ENCODE data around the gene TUBG1. TPM values are rescaled to one million over a fixed set of nuclear protein-coding genes. Genes with fewer than 3 reads are reported as not detected.

The TUBG1 gene
- polyA plus RNA-seq, 1 experiment, result 28.4 TPM

DNA sequence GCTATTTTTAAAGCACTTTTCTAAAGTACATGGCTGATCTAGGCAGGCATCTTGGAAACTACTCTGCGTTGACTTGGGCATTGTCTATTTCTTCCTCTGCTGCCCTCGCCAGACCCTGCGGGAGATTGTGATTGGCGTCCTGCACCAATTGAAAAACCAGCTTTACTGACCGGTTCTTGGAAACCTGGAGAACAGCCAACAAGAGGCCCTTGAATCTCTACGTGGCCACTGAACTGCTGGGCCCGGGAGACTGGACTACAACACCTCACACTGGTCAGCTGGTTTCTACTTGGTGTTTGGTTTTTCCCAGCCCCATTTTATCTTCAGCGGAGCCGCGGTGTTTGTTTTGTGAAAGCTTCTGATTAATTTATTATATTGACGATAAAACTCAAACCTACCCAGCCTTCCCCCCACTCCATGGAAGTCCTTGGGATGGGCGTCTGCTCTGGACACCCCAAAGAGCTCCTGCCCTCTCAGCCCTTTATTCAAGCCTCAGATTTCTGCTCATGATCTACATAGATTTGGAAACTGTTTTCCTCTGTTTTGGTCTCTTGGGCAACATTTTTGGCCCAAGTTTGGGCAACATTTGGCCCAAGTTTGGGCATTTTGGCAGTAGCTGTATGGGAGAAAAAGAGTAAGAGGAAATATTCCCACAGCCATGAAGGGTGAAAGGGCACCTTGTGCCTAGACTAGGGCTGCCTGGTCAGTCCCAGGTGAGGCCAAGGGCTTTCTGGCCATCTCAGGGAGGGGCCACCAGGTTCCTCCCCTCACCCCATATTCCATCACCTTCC lies 37.9 kb upstream of the TUBG1 start:
- CTCF ChIA-PET, result no interaction called here

DNA sequence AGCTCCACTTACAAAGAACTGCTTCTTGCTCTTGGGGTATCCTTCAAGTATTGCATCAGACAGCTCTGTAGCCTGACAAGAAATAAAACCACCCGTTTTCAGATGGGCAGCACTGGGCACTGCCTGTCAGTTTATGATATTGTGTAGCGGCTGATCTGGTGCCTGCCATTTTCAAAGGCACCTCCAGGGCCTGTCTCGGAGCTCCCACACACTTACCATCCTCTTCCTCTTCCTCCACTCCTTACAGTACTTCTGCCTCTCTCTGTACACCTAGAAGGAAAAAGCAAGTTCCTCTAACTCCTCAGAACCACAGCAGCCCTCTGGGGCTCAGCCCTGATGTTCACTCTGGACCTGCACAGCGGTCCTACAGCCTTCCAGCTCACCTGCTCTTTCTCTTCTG lies 36.4 kb upstream of the TUBG1 start:
- DNase-seq (ENCODE audit: low read depth, low spot score), result no peak
- no peaks in the 10 kb centered on the region for H3K9me3 ChIP-seq (ENCODE audit: control insufficient read depth, insufficient read depth, low read length)
- TF ChIP-seq, protein P1, sequence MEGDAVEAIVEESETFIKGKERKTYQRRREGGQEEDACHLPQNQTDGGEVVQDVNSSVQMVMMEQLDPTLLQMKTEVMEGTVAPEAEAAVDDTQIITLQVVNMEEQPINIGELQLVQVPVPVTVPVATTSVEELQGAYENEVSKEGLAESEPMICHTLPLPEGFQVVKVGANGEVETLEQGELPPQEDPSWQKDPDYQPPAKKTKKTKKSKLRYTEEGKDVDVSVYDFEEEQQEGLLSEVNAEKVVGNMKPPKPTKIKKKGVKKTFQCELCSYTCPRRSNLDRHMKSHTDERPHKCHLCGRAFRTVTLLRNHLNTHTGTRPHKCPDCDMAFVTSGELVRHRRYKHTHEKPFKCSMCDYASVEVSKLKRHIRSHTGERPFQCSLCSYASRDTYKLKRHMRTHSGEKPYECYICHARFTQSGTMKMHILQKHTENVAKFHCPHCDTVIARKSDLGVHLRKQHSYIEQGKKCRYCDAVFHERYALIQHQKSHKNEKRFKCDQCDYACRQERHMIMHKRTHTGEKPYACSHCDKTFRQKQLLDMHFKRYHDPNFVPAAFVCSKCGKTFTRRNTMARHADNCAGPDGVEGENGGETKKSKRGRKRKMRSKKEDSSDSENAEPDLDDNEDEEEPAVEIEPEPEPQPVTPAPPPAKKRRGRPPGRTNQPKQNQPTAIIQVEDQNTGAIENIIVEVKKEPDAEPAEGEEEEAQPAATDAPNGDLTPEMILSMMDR (IDR thresholded peaks at IDR 0.05; ENCODE audit: low read depth, low read length), result no peak
- CTCF ChIA-PET, result no interaction called here
- H3K4me3 ChIP-seq (ENCODE audit: low read depth, low read length), result no peak overlapping the region
- no peak overlapping the region for H3K27ac ChIP-seq (ENCODE audit: low read depth, low read length)
- H3K27me3 ChIP-seq (ENCODE audit: control insufficient read depth, insufficient read depth, low read length), result no peaks in the 10 kb centered on the region
- POLR2A ChIA-PET, result no interaction called here

More for the DNA sequence above, 37.9 kb upstream of the TUBG1 start:
- Histone ChIP-seq H3K9me3 (ENCODE audit: control insufficient read depth, insufficient read depth, low read length) (peaks cover 5% of the 10 kb centered on the region; the same call in 1 of the 2 replicates), H3K27me3 (ENCODE audit: control insufficient read depth, insufficient read depth, low read length) (no peaks in the 10 kb centered on the region), H3K27ac (ENCODE audit: low read depth, low read length) (no peak overlapping the region), H3K4me3 (ENCODE audit: low read depth, low read length) (no peak overlapping the region)
- POLR2A ChIA-PET, result interaction anchor here (0.6 kb wide), 1 partner anchor 25 kb away, joined by 5 read pairs; no protein-coding TSS in a partner anchor
- TF ChIP-seq, protein P1 (IDR thresholded peaks at IDR 0.05; ENCODE audit: low read depth, low read length), result no peak
- no peak for DNase-seq (ENCODE audit: low read depth, low spot score)

DNA sequence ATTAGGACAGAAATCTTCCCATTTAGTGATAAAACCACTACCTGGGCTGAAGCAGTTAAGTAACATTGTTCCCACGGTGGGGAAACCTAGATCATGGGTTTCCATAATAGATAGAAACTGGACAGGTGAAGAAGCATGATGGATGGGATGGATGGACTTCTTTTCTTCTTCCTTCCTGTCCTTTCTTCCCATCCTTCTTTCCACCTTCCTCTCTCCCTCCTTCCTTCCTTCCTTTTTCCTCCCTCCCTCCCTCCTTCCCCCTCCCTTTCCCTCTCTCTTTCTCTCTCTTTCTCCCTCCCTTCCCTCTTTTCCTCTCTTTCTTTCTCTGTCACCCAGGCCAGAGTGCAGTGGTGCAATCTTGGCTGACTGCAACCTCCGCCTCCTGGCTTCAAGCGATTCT lies 35.0 kb upstream of the TUBG1 start:
- CTCF ChIA-PET, result no interaction called here
- POLR2A ChIA-PET, result no interaction called here
- DNase-seq (ENCODE audit: low read depth, low spot score), result no peak
- TF ChIP-seq, protein P1 (IDR thresholded peaks at IDR 0.05; ENCODE audit: low read depth, low read length), result no peak
- H3K27ac ChIP-seq (ENCODE audit: low read depth, low read length), result no peak overlapping the region
- no peaks in the 10 kb centered on the region for H3K27me3 ChIP-seq (ENCODE audit: control insufficient read depth, insufficient read depth, low read length)
- H3K4me3 ChIP-seq (ENCODE audit: low read depth, low read length), result no peak overlapping the region
- H3K9me3 ChIP-seq (ENCODE audit: control insufficient read depth, insufficient read depth, low read length), result no peaks in the 10 kb centered on the region

DNA sequence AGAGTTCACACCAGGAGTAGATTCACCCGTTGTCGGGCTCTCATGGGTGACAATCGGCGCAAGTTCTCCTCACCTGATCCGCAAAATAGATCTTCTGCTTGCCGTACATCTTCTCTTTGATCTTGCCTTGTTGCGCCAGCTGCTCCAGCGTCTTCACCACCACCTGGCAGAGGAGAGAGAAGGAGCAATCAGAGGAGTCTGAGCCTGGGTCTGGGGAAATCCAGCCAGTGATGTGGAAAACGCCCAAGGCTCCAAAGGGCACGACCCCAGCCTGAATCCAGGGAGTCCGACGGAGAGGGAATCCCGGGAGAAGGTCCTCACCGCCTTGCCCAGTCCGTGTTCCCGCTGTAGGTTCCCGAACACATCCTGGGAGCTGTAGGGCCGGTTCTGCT lies 32.3 kb upstream of the TUBG1 start:
- H3K9me3 ChIP-seq (ENCODE audit: control insufficient read depth, insufficient read depth, low read length), result no peaks in the 10 kb centered on the region
- DNase-seq (ENCODE audit: low read depth, low spot score), result no peak
- no peaks in the 10 kb centered on the region for H3K27me3 ChIP-seq (ENCODE audit: control insufficient read depth, insufficient read depth, low read length)
- CTCF ChIA-PET, result interaction anchor here (0.5 to 2.7 kb wide), 6 partner anchors 10 to 390 kb away, joined by 3 to 30 read pairs (median 17); partner anchors contain the start of gene PLEKHH3
- H3K4me3 ChIP-seq (ENCODE audit: low read depth, low read length), result peak overlapping the region; percentile 90
- H3K27ac ChIP-seq (ENCODE audit: low read depth, low read length), result peak overlapping the region; percentile 73
- TF ChIP-seq, protein P1 (IDR thresholded peaks at IDR 0.05; ENCODE audit: low read depth, low read length), result no peak
- POLR2A ChIA-PET, result interaction anchor here (0.6 to 2.4 kb wide), 6 partner anchors 10 to 737 kb away, joined by 3 to 7 read pairs (median 5); partner anchors contain the start of gene PLEKHH3
